GM12801 (cell line): ENCODE measurements around the gene PODN.

Experiments used
- CTCF ChIP-seq: IDR thresholded peaks from one replicate; pipeline ENCODE4 v1.5.1; 2011; ENCODE audit warnings: control low read depth; ENCODE audit not compliant: insufficient read length; ENCODE audit errors: extremely low read depth

The PODN gene

GRCh38 chr1:53051676-53052075 lies 10.3 kb upstream of the PODN start:
- TF ChIP-seq CTCF: no peak

GRCh38 chr1:53057127-53057526 lies 4.9 kb upstream of the PODN start:
- TF ChIP-seq CTCF: no peak

- TF ChIP-seq CTCF: no peak
Observed at GRCh38 chr1:53060579-53060978, 1.4 kb upstream of the PODN start.

GRCh38 chr1:53061123-53061858 lies 722 bp upstream of the PODN start:
- no peak for TF ChIP-seq CTCF

- TF ChIP-seq CTCF: no peak
Observed at GRCh38 chr1:53062708-53063591, 937 bp downstream of the PODN start.

DNA sequence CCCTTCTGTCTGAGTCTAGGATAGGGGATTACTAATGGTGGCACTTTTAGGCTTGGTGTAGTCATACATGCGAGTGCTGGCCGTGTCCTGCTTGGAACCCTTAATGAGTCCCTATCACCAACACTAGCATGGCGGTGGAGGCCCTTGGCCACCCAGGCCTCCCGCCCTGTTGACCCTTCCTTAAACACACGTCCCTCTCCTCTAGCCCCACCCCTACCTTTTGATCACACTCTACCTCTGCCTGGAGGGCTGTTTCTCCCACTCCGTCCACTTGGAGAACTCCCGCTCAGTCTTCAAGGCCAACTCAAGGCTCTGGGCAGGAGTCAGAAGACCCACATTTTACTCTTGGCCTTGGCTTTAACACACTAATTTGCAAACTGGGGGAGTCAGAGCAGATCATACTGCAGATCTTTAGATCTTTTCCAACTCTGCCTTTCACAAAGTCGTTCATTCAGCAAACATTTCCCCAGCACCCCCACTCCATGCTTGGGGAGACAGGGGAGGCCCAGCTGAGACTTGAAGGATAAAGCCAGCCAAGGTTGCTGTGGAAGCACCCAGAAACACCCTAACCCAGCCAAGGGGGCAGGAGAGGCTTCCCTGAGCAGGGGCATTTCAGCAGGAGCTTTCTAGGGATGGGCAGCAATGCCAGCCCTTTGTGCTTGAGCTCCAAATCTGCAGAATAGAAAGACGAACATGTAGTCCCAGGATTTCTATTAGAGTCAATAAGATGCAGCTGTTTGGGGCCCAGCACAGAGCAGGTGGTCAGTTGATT lies 1.9 kb downstream of the PODN start:
- TF ChIP-seq CTCF: no peak

- no peak for TF ChIP-seq CTCF
Observed at GRCh38 chr1:53065391-53065790, 3.4 kb downstream of the PODN start.
